ENCODE results near the gene E2F6.

E2F6 gene

GRCh38 chr2:11420190-11420589 is 45.8 kb downstream of the E2F6 start:
- H3K27me3 ChIP-seq (ENCODE audit: control insufficient read depth in 5 of 5, insufficient read depth in 4 of 5, low read length in 5 of 5) = no peaks in the 10 kb centered on the region
- H3K9ac ChIP-seq (ENCODE audit: low read length in 5 of 5) = peak overlapping the region in 3 of 5 donors; percentile 11 to 49 (median 47)
- H3K9me3 ChIP-seq (ENCODE audit: control insufficient read depth in 5 of 5, low read length in 5 of 5) = peaks cover 0 to 8% (median 7%) of the 10 kb centered on the region in 5 donors
- H3K4me3 ChIP-seq (ENCODE audit: low read depth in 1 of 5, low read length in 5 of 5) = no peak overlapping the region
- peaks cover 0 to 35% (median 15%) of the 10 kb centered on the region in 5 donors for H3K4me1 ChIP-seq (ENCODE audit: control insufficient read depth in 5 of 5, insufficient read depth in 5 of 5, low read length in 5 of 5)
- H3K36me3 ChIP-seq (ENCODE audit: control insufficient read depth in 5 of 5, insufficient read depth in 5 of 5, low read length in 5 of 5) = no peaks in the 10 kb centered on the region
- peak overlapping the region; percentile 66 for H3K27ac ChIP-seq (ENCODE audit: low read depth, low read length)

- Histone ChIP-seq H3K27ac (ENCODE audit: low read depth, low read length) (peak overlapping the region; percentile 66), H3K9ac (ENCODE audit: low read length in 5 of 5) (peak overlapping the region in 2 of 5 donors; percentile 47 to 49)
Observed at GRCh38 chr2:11419781-11420180, 46.2 kb downstream of the E2F6 start.

GRCh38 chr2:11417946-11418585 is 47.9 kb downstream of the E2F6 start:
- Histone ChIP-seq H3K27ac (ENCODE audit: low read depth, low read length) (no peak overlapping the region), H3K4me3 (ENCODE audit: low read depth in 1 of 5, low read length in 5 of 5) (no peak overlapping the region), H3K36me3 (ENCODE audit: control insufficient read depth in 5 of 5, insufficient read depth in 5 of 5, low read length in 5 of 5) (no peaks in the 10 kb centered on the region), H3K9me3 (ENCODE audit: control insufficient read depth in 5 of 5, low read length in 5 of 5) (peaks cover 0 to 8% (median 7%) of the 10 kb centered on the region in 5 donors), H3K9ac (ENCODE audit: low read length in 5 of 5) (no peak overlapping the region), H3K27me3 (ENCODE audit: control insufficient read depth in 5 of 5, insufficient read depth in 4 of 5, low read length in 5 of 5) (no peaks in the 10 kb centered on the region), H3K4me1 (ENCODE audit: control insufficient read depth in 5 of 5, insufficient read depth in 5 of 5, low read length in 5 of 5) (peaks cover 0 to 34% (median 10%) of the 10 kb centered on the region in 5 donors)

More at GRCh38 chr2:11419781-11420180, 46.2 kb downstream of the E2F6 start:
- peaks cover 0 to 8% (median 7%) of the 10 kb centered on the region in 5 donors for H3K9me3 ChIP-seq (ENCODE audit: control insufficient read depth in 5 of 5, low read length in 5 of 5)
- H3K4me1 ChIP-seq (ENCODE audit: control insufficient read depth in 5 of 5, insufficient read depth in 5 of 5, low read length in 5 of 5) = peaks cover 0 to 35% (median 15%) of the 10 kb centered on the region in 5 donors
- no peaks in the 10 kb centered on the region for H3K36me3 ChIP-seq (ENCODE audit: control insufficient read depth in 5 of 5, insufficient read depth in 5 of 5, low read length in 5 of 5)
- H3K27me3 ChIP-seq (ENCODE audit: control insufficient read depth in 5 of 5, insufficient read depth in 4 of 5, low read length in 5 of 5) = no peaks in the 10 kb centered on the region
- peak overlapping the region in 3 of 5 donors; percentile 0 to 53 (median 40) for H3K4me3 ChIP-seq (ENCODE audit: low read depth in 1 of 5, low read length in 5 of 5)

- Histone ChIP-seq H3K9me3 (ENCODE audit: control insufficient read depth in 5 of 5, low read length in 5 of 5) (peaks cover 0 to 8% (median 7%) of the 10 kb centered on the region in 5 donors), H3K27me3 (ENCODE audit: control insufficient read depth in 5 of 5, insufficient read depth in 4 of 5, low read length in 5 of 5) (no peaks in the 10 kb centered on the region), H3K27ac (ENCODE audit: low read depth, low read length) (no peak overlapping the region), H3K36me3 (ENCODE audit: control insufficient read depth in 5 of 5, insufficient read depth in 5 of 5, low read length in 5 of 5) (no peaks in the 10 kb centered on the region), H3K4me3 (ENCODE audit: low read depth in 1 of 5, low read length in 5 of 5) (no peak overlapping the region), H3K4me1 (ENCODE audit: control insufficient read depth in 5 of 5, insufficient read depth in 5 of 5, low read length in 5 of 5) (peaks cover 4 to 27% (median 9%) of the 10 kb centered on the region in 5 donors), H3K9ac (ENCODE audit: low read length in 5 of 5) (no peak overlapping the region)
Observed at GRCh38 chr2:11416931-11417330, 49.0 kb downstream of the E2F6 start.

GRCh38 chr2:11416186-11416585 is 49.8 kb downstream of the E2F6 start:
- Histone ChIP-seq H3K9ac (ENCODE audit: low read length in 5 of 5) (no peak overlapping the region), H3K9me3 (ENCODE audit: control insufficient read depth in 5 of 5, low read length in 5 of 5) (peaks cover 0 to 8% (median 7%) of the 10 kb centered on the region in 5 donors), H3K27ac (ENCODE audit: low read depth, low read length) (no peak overlapping the region), H3K4me3 (ENCODE audit: low read depth in 1 of 5, low read length in 5 of 5) (no peak overlapping the region), H3K27me3 (ENCODE audit: control insufficient read depth in 5 of 5, insufficient read depth in 4 of 5, low read length in 5 of 5) (no peaks in the 10 kb centered on the region), H3K36me3 (ENCODE audit: control insufficient read depth in 5 of 5, insufficient read depth in 5 of 5, low read length in 5 of 5) (no peaks in the 10 kb centered on the region), H3K4me1 (ENCODE audit: control insufficient read depth in 5 of 5, insufficient read depth in 5 of 5, low read length in 5 of 5) (peaks cover 4 to 25% (median 11%) of the 10 kb centered on the region in 5 donors)

- no peaks in the 10 kb centered on the region for H3K27me3 ChIP-seq (ENCODE audit: control insufficient read depth in 5 of 5, insufficient read depth in 4 of 5, low read length in 5 of 5)
- no peak overlapping the region for H3K27ac ChIP-seq (ENCODE audit: low read depth, low read length)
- H3K36me3 ChIP-seq (ENCODE audit: control insufficient read depth in 5 of 5, insufficient read depth in 5 of 5, low read length in 5 of 5) = no peaks in the 10 kb centered on the region
- no peak overlapping the region for H3K4me3 ChIP-seq (ENCODE audit: low read depth in 1 of 5, low read length in 5 of 5)
- H3K9ac ChIP-seq (ENCODE audit: low read length in 5 of 5) = no peak overlapping the region
- peaks cover 0 to 12% (median 12%) of the 10 kb centered on the region in 5 donors for H3K4me1 ChIP-seq (ENCODE audit: control insufficient read depth in 5 of 5, insufficient read depth in 5 of 5, low read length in 5 of 5)
- peaks cover 0 to 8% (median 7%) of the 10 kb centered on the region in 5 donors for H3K9me3 ChIP-seq (ENCODE audit: control insufficient read depth in 5 of 5, low read length in 5 of 5)
Observed at GRCh38 chr2:11414372-11415124, 51.4 kb downstream of the E2F6 start.

- H3K4me3 ChIP-seq (ENCODE audit: low read depth in 1 of 5, low read length in 5 of 5) = peak overlapping the region in 4 of 5 donors; percentile 57 to 73 (median 64)
- no peak overlapping the region for H3K9ac ChIP-seq (ENCODE audit: low read length in 5 of 5)
Observed at GRCh38 chr2:11412449-11412810, 53.5 kb downstream of the E2F6 start.

GRCh38 chr2:11411768-11412448 is 54.1 kb downstream of the E2F6 start:
- Histone ChIP-seq H3K27me3 (ENCODE audit: control insufficient read depth in 5 of 5, insufficient read depth in 4 of 5, low read length in 5 of 5) (no peaks in the 10 kb centered on the region), H3K9ac (ENCODE audit: low read length in 5 of 5) (peak overlapping the region in 3 of 5 donors; percentile 21 to 62 (median 31)), H3K27ac (ENCODE audit: low read depth, low read length) (no peak overlapping the region), H3K36me3 (ENCODE audit: control insufficient read depth in 5 of 5, insufficient read depth in 5 of 5, low read length in 5 of 5) (no peaks in the 10 kb centered on the region), H3K9me3 (ENCODE audit: control insufficient read depth in 5 of 5, low read length in 5 of 5) (no peaks in the 10 kb centered on the region), H3K4me1 (ENCODE audit: control insufficient read depth in 5 of 5, insufficient read depth in 5 of 5, low read length in 5 of 5) (peaks cover under 1 to 14% (median 14%) of the 10 kb centered on the region in 5 donors), H3K4me3 (ENCODE audit: low read depth in 1 of 5, low read length in 5 of 5) (peak overlapping the region; percentile 57 to 73 (median 63))

More at GRCh38 chr2:11412449-11412810, 53.5 kb downstream of the E2F6 start:
- Histone ChIP-seq H3K27me3 (ENCODE audit: control insufficient read depth in 5 of 5, insufficient read depth in 4 of 5, low read length in 5 of 5) (no peaks in the 10 kb centered on the region), H3K4me1 (ENCODE audit: control insufficient read depth in 5 of 5, insufficient read depth in 5 of 5, low read length in 5 of 5) (peaks cover 0 to 12% (median 10%) of the 10 kb centered on the region in 5 donors), H3K36me3 (ENCODE audit: control insufficient read depth in 5 of 5, insufficient read depth in 5 of 5, low read length in 5 of 5) (no peaks in the 10 kb centered on the region), H3K27ac (ENCODE audit: low read depth, low read length) (no peak overlapping the region), H3K9me3 (ENCODE audit: control insufficient read depth in 5 of 5, low read length in 5 of 5) (no peaks in the 10 kb centered on the region)

GRCh38 chr2:11411244-11411643 is 54.7 kb downstream of the E2F6 start:
- Histone ChIP-seq H3K4me1 (ENCODE audit: control insufficient read depth in 5 of 5, insufficient read depth in 5 of 5, low read length in 5 of 5) (peaks cover 4 to 21% (median 16%) of the 10 kb centered on the region in 5 donors), H3K9ac (ENCODE audit: low read length in 5 of 5) (no peak overlapping the region), H3K4me3 (ENCODE audit: low read depth in 1 of 5, low read length in 5 of 5) (peak overlapping the region in 4 of 5 donors; percentile 57 to 73 (median 64)), H3K9me3 (ENCODE audit: control insufficient read depth in 5 of 5, low read length in 5 of 5) (no peaks in the 10 kb centered on the region), H3K27me3 (ENCODE audit: control insufficient read depth in 5 of 5, insufficient read depth in 4 of 5, low read length in 5 of 5) (no peaks in the 10 kb centered on the region), H3K36me3 (ENCODE audit: control insufficient read depth in 5 of 5, insufficient read depth in 5 of 5, low read length in 5 of 5) (no peaks in the 10 kb centered on the region), H3K27ac (ENCODE audit: low read depth, low read length) (no peak overlapping the region)

Measured in subcutaneous abdominal adipose tissue (tissue), 5 donors.